Measurements from ENCODE around the gene USP9X.
"Not testable (repeated sequence)": the region's sequence is repeated elsewhere in the genome, so short reads cannot be mapped to it uniquely, and the experiment has no call there.

The USP9X gene

GRCh38 chrX:41122664-41123257 lies 37.5 kb downstream of the USP9X start:
- no peak for DNase-seq (ENCODE audit: low read depth)

GRCh38 chrX:41127477-41128192 lies 42.4 kb downstream of the USP9X start:
- DNase-seq (ENCODE audit: low read depth), result no peak

DNA sequence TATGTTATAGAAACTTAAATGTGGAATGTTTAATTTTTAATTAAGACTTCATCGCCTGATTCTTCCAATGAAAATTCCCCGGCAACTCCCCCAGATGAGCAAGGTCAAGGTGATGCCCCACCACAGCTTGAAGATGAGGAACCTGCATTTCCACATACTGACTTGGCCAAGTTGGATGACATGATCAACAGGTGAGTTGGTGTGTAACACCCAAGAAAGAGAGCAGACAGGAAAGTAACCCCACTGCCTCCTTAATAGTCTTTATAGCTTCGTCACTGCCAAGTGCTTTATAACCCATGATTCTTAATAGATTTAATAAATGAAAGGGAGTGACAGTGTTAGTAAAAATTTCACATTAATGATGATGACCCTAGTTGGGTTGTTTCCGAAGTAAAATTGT lies 43.7 kb downstream of the USP9X start:
- no peak for DNase-seq (ENCODE audit: low read depth)

GRCh38 chrX:41131766-41132165 lies 46.5 kb downstream of the USP9X start:
- DNase-seq (ENCODE audit: low read depth), result no peak

- DNase-seq (ENCODE audit: low read depth), result no peak
Measured at GRCh38 chrX:41133551-41133950, 48.3 kb downstream of the USP9X start.

- DNase-seq (ENCODE audit: low read depth), result peak; percentile 5
Measured at GRCh38 chrX:41137589-41137988, 52.3 kb downstream of the USP9X start.

- DNase-seq (ENCODE audit: low read depth), result no peak
Measured at GRCh38 chrX:41142130-41142910, 57.1 kb downstream of the USP9X start.

- no peak for DNase-seq (ENCODE audit: low read depth)
Measured at GRCh38 chrX:41144873-41145272, 59.6 kb downstream of the USP9X start.

DNA sequence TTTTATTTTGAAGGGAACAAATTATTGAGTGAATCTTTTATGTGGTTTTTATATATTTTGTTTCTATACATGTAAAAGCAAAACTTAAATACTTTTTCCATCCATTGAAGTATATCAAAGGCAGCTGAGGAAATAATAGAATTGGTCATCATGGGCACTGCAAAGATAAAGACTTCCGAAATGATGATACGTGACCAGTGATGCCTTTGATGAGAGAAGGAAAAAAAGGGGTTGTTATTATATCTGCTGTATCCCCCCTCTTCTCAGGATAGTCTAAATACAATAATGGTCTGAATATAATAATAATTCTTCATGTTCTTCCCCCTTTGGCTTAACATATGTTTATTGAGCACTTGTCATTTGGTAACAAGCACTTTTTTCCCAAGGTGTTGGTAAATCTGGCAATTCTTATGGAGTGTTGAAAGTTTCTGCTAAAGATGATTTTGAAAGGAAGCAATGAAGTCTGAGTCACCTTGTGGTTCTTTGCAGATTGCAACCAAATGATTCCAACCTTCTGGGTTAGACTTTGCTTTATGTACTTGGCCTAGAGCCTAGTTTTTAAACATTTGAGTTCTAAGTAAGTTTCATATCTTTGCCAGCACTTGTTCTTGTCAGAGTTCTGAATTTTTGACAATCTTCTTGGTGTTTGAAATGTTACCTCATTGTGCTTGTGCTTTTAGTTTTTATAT lies 60.8 kb downstream of the USP9X start:
- peak; percentile 73 for DNase-seq (ENCODE audit: low read depth)

GRCh38 chrX:41148553-41148952 lies 63.3 kb downstream of the USP9X start:
- peak; percentile 17 for DNase-seq (ENCODE audit: low read depth)

DNA sequence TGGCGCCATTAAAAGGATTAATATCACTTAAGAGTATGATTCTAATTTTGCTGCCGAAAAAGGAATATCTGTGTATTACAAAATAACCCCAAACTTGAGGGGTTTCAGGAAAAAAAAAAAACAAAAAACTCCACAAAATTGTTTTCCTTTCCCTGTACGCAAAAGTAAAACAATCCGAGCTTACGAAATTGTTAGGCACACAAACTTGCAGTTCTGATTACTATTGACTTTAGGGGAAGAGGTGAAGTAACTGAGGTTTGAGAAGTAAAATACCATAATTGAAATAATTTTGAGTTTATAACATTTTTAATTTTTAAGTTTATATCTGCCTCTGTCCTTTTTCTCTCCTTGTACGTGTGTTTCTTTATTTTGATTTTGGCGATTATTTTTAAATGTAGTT lies 64.8 kb downstream of the USP9X start:
- no peak for DNase-seq (ENCODE audit: low read depth)

DNA sequence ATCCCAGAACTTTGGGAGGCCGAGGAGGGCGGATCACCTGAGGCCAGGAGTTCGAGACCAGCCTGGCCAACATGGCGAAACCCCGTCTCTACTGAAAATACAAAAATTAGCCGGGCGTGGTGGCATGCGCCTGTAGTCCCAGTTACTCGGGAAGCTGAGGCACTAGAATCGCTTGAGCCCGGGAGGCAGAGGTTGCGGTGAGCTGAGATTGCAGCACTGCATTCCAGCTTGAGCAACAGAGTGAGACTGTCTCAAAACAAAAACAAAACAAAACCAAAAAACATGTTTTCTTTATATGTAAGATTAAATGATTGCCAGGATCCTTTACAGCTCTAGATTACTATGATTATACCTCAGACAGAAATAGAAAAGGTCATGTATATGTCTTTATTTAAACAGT lies 66.5 kb downstream of the USP9X start:
- not testable (repeated sequence) for DNase-seq (ENCODE audit: low read depth)

DNA sequence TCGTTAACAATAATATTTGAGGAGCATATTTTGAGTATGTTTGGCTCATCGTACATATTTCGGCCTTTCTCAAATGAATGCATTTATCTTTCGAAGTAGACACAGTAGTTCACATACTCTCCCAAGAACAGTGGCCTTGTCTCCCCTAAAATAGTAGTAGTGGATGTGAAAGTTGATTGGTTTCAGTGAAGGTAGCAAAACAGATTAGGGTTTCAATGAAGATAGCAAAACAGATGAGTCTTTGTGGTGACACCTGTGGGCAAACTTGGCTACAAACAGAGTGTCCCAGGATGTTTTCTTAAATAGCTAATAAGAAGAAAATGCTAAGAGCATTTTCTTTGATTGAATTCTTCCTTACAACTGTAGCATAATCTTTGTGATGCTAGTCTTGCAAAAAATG lies 67.0 kb downstream of the USP9X start:
- DNase-seq (ENCODE audit: low read depth), result no peak

- peak; percentile 67 for DNase-seq (ENCODE audit: low read depth)
Measured at GRCh38 chrX:41153448-41153847, 68.2 kb downstream of the USP9X start.

- no peak for DNase-seq (ENCODE audit: low read depth)
Measured at GRCh38 chrX:41153957-41154356, 68.7 kb downstream of the USP9X start.

GRCh38 chrX:41164449-41164848 lies 79.2 kb downstream of the USP9X start:
- DNase-seq (ENCODE audit: low read depth), result no peak

GRCh38 chrX:41167888-41168287 lies 82.6 kb downstream of the USP9X start:
- DNase-seq (ENCODE audit: low read depth), result no peak

- DNase-seq (ENCODE audit: low read depth), result no peak
Measured at GRCh38 chrX:41176263-41176662, 91.0 kb downstream of the USP9X start.

DNA sequence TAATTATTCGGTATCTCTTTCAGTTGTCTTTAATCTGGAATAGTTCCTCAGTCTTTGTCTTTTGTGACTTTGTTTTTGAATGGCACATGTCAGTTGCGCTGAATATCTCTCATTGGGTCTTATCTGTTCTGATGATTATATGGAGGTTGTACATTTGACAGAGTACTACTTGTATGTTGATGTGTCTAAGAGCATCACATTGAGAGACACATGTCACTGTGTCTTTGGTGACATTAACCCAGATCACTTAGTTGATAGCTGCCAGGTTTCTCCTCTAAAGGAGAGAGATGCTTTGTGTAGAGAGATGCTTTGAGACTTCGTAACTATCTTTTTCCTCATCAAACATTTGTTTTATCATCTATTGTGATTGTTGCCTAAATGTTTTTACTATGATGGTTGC lies 92.1 kb downstream of the USP9X start:
- no peak for DNase-seq (ENCODE audit: low read depth)

- no peak for DNase-seq (ENCODE audit: low read depth)
Measured at GRCh38 chrX:41178201-41178600, 93.0 kb downstream of the USP9X start.

DNA sequence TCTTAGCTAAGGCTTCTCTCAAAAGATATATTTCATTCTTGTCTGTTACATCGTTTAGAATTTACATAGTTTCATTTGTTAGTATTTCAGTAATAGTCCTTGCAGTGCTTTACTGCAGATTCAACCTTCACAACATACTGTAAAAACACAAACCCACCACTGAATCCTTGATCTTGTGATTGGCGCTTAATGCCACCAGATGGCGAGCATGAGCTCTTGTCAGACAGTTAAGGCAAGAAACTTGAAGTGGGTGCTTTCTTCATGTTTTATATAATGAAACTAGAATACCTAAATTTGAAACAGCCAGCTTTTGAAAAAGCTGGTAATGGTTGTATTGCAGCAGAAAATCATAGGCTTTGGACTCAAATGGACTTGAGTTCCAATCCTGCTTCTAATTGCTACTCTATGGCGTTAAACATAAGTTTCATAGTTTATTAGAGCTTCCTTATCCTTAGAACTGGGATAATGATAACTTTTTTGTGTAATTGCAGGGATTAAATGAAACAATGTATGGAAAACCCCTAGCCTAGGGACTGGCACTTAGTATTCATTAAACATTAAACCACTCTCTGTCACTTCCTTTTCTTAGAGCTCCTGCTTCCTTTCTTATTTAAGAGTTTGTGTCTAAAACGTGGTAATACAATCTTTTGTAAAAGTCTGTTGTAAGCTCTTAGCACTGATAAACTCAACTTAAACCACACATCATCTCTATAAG lies 95.1 kb downstream of the USP9X start:
- DNase-seq (ENCODE audit: low read depth), result peak; percentile 66

- DNase-seq (ENCODE audit: low read depth), result no peak
Measured at GRCh38 chrX:41184312-41184711, 99.1 kb downstream of the USP9X start.

All from fibroblast of the conjunctiva (primary cell).